ENCODE results near the gene CFDP1.

The CFDP1 gene

GRCh38 chr16:75317532-75317931 is 115.8 kb downstream of the CFDP1 start:
- no peak for DNase-seq

DNA sequence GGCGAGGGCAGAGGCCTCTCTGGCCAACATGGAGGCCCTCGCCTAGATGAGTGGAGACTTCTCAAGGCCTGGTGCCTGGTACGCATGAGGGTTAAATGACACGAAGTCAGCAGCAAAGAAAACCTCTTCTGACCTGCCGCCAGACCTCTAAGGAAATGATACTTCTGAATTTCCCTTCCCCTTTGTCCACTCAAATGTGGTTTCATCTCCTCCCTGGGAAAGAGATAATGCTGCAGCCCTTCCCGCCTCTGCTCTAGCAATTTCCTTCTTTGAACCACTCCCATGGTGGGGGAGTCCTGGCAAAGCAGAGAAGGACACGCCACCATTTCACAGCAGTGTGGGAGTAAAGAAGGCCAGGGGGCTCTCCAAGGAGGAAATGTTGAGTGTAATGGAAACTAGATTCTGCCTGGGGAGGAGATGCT is 116.2 kb downstream of the CFDP1 start:
- no peak for DNase-seq

DNA sequence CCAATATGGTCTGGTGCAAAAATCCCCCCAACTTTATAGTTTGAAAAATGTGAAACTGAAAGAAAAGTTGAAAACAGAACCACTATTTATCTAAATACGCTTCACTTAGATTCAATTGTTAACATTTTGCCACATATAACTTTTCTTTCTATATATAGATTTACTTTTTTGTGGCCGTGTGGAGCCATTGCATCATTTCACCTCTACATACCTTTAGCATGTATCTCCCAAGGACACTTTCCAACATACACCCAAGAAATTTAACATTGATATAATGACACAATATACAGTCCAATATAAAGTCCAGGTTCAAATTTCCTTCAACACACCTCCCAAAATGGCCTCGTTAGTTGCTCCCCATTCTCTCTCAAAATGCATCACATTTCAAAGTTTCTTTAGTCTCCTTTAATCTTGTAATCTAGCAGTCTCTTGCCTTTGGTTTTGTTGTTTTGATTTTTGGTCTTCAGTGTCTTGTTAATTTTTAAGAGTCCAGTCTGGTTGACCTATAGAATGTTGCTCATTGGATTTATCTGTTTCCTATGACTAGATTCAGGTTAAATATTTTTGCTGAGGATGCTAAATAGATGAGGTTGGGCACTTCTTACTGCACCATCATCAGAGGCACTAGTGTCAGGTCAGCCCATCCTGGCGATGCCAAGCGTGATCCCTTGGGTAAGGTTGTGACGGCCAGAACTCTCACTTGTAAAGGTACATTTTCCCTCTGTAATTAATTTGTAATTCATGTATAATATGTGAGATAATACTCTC is 117.6 kb downstream of the CFDP1 start:
- DNase-seq, result no peak

DNA sequence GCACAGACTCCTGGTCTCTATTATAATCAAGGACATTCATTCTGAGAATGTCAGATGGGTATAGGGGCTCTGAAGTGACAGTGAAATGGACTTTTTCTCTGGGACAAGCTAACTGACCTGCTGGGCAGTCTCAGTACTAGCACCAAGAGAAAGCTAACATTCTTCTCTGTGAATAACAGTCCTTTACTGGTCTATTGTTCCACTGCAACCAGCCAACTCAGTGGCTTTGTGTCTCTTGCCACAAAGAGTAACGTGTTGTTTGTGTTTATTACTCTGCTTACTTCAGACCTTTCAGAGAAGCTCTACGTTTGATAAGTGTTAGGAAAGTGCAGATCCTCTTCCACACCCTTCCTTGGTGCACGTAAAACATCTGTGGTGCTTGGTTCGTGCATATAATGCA is 120.4 kb downstream of the CFDP1 start:
- no peak for DNase-seq

DNA sequence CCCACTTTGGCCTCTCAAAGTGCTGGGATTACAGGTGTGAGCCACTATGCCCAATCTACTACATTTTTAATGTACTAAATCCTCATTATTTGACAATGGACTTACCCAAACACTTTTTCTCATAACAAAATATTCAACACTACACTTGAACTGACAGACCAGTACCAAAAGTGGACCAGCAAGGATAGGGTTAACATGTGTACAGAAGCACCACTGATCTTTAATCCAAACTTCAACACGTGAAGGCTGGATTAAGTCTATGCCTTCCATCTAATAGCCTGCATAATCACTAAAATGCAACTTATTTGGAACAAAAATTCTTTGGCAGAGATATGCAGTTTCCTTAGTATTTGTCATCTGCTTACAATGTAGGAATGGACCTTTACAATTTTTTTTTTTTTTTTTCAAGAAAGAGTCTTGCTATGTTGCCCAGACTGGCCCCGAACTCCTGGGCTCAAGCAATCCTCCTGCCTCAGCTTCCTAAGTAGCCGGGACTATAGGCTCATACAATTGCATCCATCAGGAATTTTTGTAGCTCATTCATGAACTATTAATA is 121.8 kb downstream of the CFDP1 start:
- no peak for DNase-seq

DNA sequence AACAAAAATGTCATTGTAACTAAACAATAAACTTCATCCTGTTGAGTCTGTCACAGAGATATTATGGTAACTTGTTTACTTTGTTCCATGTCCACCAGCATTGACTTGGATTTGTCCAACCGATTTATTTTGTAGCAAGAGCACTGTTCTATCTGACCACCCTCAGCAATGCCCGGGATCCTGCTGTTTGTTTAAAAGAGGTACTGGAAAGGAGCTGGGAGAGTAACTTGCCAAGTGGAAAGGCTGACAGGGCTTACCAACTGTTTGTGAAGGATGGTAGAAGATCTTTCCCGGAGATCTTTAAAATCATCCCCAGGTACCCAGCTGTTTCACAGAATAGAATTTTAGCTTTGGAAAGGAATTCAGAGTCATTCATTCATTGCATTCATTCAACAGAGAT is 122.8 kb downstream of the CFDP1 start:
- no peak for DNase-seq

DNA sequence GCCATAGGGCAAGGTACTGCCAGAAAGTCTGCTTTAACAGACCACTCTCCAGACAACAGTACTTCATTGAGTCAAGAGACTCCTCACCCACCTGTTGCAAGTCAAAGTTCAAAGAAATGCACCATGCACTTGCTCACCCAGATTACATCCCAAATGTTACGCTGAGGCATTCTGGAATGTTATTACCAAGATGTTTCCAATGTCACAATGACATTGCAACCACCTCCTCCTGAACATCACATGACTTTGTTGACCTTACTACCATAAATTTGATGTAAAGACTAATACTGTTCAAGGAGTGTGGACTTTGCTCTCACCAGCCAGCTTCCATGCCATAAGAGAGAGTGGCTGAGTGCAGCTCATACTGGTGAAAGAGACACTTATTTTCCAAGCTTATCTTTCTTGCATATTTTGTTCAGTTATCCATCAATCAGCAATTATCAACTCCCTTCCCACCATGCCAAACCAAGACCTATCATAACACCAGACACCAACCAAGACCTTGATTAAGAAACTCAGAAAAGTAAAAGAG is 123.3 kb downstream of the CFDP1 start:
- DNase-seq, result no peak

DNA sequence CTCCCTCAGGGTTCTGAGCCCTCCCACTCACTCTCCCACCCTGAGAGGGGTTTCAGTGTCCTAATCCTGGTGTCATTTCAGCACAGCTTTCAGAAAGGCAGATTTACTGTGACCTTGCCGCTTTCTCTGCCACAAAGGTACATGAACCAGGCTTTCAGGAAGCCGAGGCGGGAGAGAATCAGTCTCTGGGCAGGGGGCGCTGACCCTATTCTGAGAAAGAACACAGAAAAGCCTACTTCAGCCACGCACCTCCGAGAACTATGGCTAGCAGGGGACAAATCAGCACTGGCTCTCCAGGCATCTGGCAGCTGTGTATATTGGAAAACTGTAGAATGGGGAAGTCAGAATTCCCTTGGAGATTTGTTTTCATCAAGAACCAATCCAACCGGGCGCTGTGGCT is 124.1 kb downstream of the CFDP1 start:
- no peak for DNase-seq

GRCh38 chr16:75308011-75308410 is 125.3 kb downstream of the CFDP1 start:
- no peak for DNase-seq

DNA sequence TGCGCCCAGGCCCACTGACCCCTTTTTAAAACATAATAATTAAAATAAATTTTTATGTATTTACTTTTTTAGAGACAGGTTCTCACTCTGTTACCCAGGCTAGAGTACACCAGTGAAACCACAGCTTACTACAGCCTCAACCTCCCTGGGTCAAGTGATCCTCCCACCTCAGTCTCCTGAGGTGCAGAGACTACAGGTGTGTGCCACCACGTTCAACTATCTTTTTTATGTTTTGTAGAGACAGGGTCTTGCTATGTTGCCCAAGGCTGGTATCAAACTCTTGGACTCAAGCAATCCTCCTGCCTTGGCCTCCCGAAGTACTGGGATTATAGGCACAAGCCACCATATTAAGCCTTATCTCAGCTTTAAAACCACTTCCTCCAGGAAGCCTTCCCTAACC is 125.8 kb downstream of the CFDP1 start:
- no peak for DNase-seq

DNA sequence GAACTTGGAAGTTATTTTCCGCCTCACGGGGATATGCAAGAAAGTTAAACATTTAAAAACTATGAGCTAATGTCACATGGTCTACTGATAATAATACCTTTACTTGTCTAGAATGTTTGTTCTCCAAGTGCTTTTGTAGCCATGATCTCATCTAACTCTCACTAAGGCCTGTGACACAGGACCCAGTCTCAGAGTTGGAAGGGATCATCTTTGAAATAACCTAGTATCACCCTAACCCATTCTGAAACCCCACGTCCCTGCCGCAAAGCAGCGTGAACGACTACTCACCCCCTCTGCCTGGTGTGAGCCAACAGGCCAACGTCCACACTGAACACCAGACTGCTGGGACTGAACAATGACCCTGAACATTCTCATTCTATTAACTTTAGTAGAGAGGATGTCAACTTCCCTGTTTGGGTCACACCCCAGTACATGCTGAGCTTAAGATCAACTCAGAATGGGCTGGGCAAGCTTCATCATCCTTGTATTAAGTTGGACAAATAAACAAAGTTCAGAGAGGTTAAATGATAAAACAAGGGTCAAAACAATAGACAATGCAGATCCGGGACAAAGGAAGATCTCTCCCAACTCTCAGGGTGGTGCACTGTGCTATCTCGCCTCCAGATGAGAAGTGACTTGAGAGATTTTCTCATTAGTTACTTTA is 127.1 kb downstream of the CFDP1 start:
- no peak for DNase-seq

- peak; percentile 53 to 58 for DNase-seq
These were observed 127.8 kb downstream of the CFDP1 start for GRCh38 chr16:75305364-75306098.

DNA sequence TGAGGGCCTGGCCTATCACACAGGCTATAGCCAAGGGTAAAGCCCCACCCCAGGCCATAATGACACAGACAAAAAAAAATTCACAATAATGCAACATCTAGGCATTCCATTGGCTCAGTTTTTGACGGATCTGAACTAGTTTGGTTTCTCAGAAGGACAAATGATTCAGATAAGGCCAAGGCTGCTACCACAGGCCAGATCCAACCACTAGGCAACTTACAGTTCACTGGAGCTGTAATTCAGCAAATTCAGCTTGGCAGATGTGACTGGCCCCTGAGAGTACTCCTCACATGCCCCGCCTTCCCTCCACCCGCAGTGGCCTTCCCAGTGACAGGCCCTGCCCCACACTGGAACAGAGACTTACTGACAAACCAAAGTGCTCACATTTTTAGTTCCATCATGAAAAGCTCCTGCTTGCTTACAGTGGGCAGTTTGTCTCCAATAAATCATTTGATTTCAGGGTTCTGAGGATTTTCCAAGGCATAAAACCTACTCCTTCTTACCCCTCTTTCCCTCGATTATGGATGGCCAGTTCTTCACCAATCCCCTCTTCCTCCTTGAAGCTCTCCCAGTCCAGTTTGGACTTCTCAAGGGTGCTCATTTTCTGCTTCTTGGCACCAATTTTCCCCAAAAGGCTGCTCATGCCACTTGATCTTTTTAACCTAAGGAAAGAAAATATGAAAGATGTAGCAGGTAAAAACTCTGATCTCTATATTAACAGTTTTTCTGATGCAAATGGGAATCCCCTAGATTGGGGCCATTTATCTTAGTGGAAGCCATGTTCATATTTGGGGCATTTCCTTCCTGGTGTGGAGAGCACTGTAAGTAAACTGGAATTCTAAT is 128.6 kb downstream of the CFDP1 start:
- no peak for DNase-seq

- no peak for DNase-seq
These were observed 131.5 kb downstream of the CFDP1 start for GRCh38 chr16:75301804-75302203.

- DNase-seq, result no peak
These were observed 135.0 kb downstream of the CFDP1 start for GRCh38 chr16:75298267-75298666.

GRCh38 chr16:75296606-75297005 is 136.7 kb downstream of the CFDP1 start:
- DNase-seq, result no peak

DNA sequence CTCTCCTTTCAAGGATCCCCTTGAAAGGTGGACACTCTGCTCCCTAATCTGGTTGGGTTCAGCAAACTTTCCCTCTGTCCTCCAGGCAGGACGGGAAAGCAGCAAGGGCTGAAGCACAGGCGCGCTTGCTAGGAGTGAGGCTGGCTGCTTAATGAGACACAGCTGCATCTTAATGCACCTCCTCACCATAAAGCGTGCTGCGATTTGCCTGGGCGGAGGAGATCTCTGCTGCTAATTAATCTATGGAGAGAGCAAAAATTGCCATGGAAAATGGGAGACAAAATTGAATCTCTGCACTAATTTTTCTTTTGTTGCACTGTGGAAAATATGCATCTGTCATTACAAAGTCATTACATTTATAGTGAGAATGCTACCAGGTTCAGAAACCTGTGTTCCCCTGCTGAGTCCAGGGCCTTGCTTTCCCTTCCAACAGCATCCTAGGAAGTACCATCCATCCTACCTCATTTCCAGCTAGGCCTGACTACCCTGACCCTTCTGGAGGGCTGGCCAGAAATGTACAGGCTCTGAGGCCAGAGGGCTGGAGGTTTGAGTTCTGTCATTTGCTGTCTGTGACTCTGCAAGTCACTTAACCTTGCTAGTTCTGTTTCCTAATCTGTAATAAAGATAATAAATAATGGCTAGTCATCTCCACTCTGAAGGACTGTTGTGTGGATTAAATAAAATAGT is 138.4 kb downstream of the CFDP1 start:
- no peak for DNase-seq

GRCh38 chr16:75293772-75294171 is 139.5 kb downstream of the CFDP1 start:
- DNase-seq, result no peak

GRCh38 chr16:75293173-75293572 is 140.1 kb downstream of the CFDP1 start:
- DNase-seq, result no peak

DNA sequence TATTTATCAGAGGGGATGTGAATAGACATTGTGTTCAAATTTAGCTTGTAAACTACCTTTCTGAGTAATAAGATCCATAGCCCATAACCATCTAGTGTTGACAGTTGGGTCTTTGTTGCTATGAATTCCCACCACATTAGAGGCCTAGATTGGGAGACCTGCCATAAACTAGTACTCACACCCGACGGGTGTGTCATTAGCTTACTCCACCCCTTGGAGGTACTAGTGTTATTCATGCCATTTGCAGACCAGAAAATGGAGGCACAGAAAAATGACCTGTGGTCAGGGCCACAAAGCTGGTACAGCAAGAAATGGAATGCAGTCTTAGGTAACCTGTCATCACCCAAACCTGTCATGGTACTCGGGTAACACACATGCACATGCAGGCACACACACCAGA is 140.6 kb downstream of the CFDP1 start:
- DNase-seq, result no peak

DNA sequence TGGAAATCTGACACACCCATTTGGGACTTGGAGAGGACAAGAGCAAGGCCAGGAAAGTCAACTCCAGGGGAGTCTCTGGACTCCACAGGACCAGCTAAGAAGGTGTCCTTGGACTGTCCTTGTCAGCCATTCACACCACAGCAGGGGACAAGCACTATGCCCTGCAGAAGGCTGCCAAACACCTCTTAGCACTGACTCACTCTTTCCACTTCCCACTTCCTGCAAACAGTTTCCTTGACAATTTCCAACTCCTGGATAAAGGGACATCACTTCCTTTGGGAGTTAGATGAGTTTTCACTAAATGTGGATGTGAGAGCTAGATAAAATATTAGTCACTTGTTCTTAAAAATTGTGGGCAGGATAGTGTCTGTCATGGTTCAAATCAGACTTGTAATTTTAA is 144.1 kb downstream of the CFDP1 start:
- no peak for DNase-seq

GRCh38 chr16:75288596-75289120 is 144.6 kb downstream of the CFDP1 start:
- DNase-seq, result peak in 1 of 2 experiments; percentile 10
